ENCODE measurements around the gene REEP3.

REEP3 gene

GRCh38 chr10:63503395-63503794 lies 17.8 kb upstream of the REEP3 start (continued):
- TF ChIP-seq CSRNP3 (CRISPR knock-in tag; IDR thresholded peaks at IDR 0.05): no peak
- no peak for TF ChIP-seq ZFP3 (CRISPR knock-in tag; IDR thresholded peaks at IDR 0.05)
- no peak for TF ChIP-seq PATZ1 (CRISPR knock-in tag; IDR thresholded peaks at IDR 0.05; ENCODE audit: borderline replicate concordance)

GRCh38 chr10:63504145-63504881 lies 16.9 kb upstream of the REEP3 start:
- TF ChIP-seq CSRNP3 (CRISPR knock-in tag; IDR thresholded peaks at IDR 0.05): no peak
- no peak for TF ChIP-seq POU6F1 (CRISPR knock-in tag; IDR thresholded peaks at IDR 0.05; ENCODE audit: borderline replicate concordance, low read depth)
- TF ChIP-seq OSR1 (CRISPR knock-in tag; IDR thresholded peaks at IDR 0.05): no peak
- no peak for TF ChIP-seq PATZ1 (CRISPR knock-in tag; IDR thresholded peaks at IDR 0.05; ENCODE audit: borderline replicate concordance)
- no peak for TF ChIP-seq ARNTL (CRISPR knock-in tag; IDR thresholded peaks at IDR 0.05; ENCODE audit: borderline replicate concordance, low read depth)
- TF ChIP-seq RARB (CRISPR knock-in tag; IDR thresholded peaks at IDR 0.05): no peak
- no peak for TF ChIP-seq BACH2 (CRISPR knock-in tag; IDR thresholded peaks at IDR 0.05; ENCODE audit: borderline replicate concordance)
- no peak for TF ChIP-seq ZC3H10 (CRISPR knock-in tag; IDR thresholded peaks at IDR 0.05)
- no peak for TF ChIP-seq ESRRG (CRISPR knock-in tag; IDR thresholded peaks at IDR 0.05)
- TF ChIP-seq ZFP3 (CRISPR knock-in tag; IDR thresholded peaks at IDR 0.05): no peak
- TF ChIP-seq ZNF8 (CRISPR knock-in tag; IDR thresholded peaks at IDR 0.05): no peak
- TF ChIP-seq TCF4 (CRISPR knock-in tag; IDR thresholded peaks at IDR 0.05; ENCODE audit: borderline replicate concordance): no peak
- no peak for TF ChIP-seq SNAI2 (CRISPR knock-in tag; IDR thresholded peaks at IDR 0.05)
- no peak for TF ChIP-seq PPARA (CRISPR knock-in tag; IDR thresholded peaks at IDR 0.05; ENCODE audit: borderline replicate concordance)
- no peak for TF ChIP-seq ISL1 (CRISPR knock-in tag; IDR thresholded peaks at IDR 0.05)
- no peak for ATAC-seq

- no peak for ATAC-seq
Observed at GRCh38 chr10:63505562-63505961, 15.6 kb upstream of the REEP3 start.

More at GRCh38 chr10:63505562-63505961, 15.6 kb upstream of the REEP3 start:
- TF ChIP-seq TSHZ2 (CRISPR knock-in tag; IDR thresholded peaks at IDR 0.05): no peak
- no peak for TF ChIP-seq ZFP30 (CRISPR knock-in tag; IDR thresholded peaks at IDR 0.05)
- TF ChIP-seq ZC3H10 (CRISPR knock-in tag; IDR thresholded peaks at IDR 0.05): no peak
- TF ChIP-seq CSRNP3 (CRISPR knock-in tag; IDR thresholded peaks at IDR 0.05): no peak
- TF ChIP-seq CREB5 (CRISPR knock-in tag; IDR thresholded peaks at IDR 0.05; ENCODE audit: low read depth): no peak
- no peak for TF ChIP-seq ZNF70 (CRISPR knock-in tag; IDR thresholded peaks at IDR 0.05)
- TF ChIP-seq TOX (CRISPR knock-in tag; IDR thresholded peaks at IDR 0.05; ENCODE audit: borderline replicate concordance): no peak
- TF ChIP-seq CSDC2 (CRISPR knock-in tag; IDR thresholded peaks at IDR 0.05): no peak

All from SK-N-SH treated with all-trans-retinoic acid at 6 μM for 48 hours (cell line).